Activated T-helper 1 cell treated with anti-CD3 and anti-CD28 coated beads, Interleukin-2, amount 50 U/mL, for 16 hours (primary cell): ENCODE measurements around the gene AP1M2.
"Not testable (repeated sequence)": the region's sequence is repeated elsewhere in the genome, so short reads cannot be mapped to it uniquely, and the experiment has no call there.

Experiments used
- DNase-seq, 2 donors: peaks; one replicate each; pipeline ENCODE4 v3.0.0-alpha.2; 2020; ENCODE audit warnings: low read depth in 1 of 2, low spot score in 1 of 2

The AP1M2 gene

DNA sequence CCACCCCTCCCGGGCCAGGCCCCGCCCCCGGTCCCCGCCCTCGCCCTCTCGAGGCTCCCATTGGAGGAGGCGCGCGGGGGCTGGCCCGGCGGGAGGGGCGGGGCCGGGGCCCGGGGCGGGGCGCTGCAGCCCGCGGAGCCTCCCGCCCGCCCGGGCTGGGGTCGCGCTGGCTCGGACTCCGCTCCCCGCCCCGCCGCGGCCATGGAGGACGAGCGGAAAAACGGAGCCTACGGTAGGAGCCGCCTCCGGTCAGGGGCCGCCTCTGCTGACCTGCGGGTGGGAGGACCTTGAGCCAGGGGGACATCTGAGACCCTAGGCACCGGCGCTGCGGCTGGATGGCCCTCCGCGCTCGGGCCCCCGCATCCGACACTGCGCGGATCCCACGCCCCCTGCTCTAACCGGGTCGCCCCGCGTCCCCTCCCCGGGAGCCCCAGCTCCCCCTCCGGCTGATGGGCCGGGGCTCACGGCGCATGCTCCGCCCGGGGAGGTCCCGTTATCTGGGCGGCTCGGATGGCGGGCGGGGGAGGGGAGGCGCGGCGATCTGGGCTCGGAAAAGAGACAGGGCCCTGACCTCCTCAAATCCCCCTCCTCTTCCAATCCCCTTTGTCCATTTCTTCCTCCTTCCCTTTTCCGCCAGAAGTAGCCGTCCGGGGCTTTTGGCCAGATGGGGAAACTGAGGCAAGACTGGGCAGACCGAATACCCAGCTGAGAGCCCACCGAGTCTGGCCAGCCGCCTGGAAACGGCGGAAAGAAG, 15.4 kb upstream of the AP1M2 start:
- peak; percentile 79 to 82 for DNase-seq

DNA sequence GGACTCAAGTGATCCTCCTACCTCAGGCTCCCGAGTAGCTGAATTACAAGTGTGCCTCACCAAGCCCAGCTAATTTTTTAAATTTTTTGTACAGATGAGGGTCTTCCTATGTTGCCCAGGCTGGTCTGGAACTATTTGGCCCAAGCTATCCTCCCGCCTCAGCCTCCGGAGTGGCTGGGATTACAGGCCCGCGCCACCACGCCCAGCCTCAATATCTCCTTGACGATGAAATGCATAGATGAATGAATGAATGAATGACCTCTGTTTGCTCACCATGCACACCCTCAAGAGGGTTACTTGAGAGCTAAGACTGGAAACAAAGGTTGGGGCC, 14.9 kb upstream of the AP1M2 start:
- no peak for DNase-seq

DNA sequence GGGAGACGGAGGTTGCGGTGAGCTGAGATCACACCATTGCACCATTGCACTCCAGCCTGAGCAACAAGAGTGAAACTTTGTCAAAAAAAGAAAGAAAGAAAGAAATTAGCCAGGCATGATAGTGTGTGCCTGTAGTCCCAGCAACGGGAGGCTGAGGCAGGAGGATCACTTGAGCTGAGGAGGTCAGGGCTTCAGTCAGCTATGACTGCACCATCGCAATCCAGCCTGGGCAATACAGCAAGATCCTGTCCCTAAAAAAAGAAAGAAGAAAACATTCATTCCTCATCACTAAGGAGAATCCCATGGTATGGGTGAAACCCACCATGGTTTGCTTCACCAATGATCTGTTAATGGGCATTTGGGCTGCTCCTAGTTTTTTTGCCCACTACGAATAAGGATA, 13.0 kb upstream of the AP1M2 start:
- no peak for DNase-seq

DNA sequence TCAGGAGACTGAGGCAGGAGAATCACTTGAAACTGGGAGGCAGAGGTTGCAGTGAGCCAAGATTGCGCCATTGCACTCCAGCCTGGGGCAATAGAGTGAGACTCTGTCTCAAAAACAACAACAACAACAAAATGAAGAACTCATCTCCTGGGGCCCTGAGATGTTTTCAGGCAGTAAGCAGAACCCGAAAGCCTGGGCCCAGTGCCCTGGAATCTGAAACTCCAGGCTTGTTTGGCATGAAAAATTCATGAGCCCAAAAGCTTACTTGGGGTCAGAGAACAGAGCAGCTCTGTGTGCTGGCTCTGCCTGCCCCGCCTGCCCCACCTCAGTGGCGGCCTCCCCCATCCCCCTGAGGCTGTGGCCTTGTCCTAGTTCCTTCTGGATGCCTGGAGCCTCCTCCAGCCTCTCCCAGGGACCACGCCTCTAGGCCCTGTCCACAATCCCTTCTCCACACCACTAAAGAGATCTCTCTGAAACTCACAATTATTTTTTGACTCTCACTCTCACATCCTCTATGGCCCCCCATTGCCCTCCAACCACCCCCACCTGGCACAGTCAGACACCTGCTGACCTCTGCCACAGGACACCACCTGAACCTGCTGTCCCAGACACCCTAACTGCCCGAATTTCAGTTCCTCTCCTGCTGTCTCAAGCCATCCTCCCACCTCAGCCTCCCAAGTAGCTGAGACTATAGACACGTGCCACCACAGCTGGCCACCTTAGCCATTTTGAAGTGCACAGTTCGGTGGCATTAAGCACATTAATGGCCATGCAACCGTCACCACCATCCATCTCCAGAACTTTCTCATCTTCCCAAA, 6.9 kb upstream of the AP1M2 start:
- DNase-seq: no peak

DNA sequence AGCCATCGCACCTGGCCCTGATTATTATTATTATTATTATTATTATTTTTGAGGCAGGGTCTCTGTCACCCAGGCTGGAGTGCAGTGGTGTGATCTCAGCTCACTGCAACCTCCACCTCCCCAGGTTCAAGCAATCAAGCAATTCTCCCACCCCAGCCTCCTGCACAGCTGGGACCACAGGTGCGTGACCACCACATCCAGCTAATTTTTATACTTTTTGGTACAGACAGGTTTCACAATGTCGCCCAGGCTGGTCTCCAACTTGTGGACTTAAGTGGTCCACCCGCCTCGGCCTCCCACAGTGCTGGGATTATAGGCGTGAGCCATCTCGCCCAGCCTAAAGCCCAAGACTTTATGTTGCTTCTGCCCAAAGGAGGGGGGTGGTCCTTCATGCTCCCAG, 6.0 kb upstream of the AP1M2 start:
- DNase-seq: no peak

- no peak for DNase-seq
These were observed 683 bp upstream of the AP1M2 start for GRCh38 chr19:10587839-10588150.

DNA sequence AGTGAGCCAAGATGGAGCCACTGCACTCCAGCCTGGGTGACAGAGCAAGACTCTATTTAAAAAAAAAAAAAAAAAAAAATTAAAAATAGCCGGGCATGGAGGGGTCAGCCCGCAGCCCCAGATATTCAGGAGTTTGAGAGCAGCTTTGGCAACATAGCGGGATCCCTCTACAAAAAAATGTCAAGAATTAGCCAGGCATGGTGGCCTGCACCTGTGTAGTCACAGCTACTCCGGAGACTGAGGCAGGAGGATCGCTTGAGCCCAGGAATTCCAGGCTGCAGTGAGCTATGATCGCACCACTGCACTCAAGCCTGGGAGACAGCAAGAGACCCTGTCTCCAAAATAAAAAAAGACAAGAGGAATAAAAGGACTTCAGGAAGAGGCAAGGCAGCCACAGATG, 716 bp downstream of the AP1M2 start:
- DNase-seq: no peak

GRCh38 chr19:10583036-10583776, 3.9 kb downstream of the AP1M2 start:
- DNase-seq: no peak

GRCh38 chr19:10582091-10582490, 5.0 kb downstream of the AP1M2 start:
- DNase-seq: no peak

GRCh38 chr19:10580979-10581631, 6.0 kb downstream of the AP1M2 start:
- peak; percentile 75 to 85 for DNase-seq

DNA sequence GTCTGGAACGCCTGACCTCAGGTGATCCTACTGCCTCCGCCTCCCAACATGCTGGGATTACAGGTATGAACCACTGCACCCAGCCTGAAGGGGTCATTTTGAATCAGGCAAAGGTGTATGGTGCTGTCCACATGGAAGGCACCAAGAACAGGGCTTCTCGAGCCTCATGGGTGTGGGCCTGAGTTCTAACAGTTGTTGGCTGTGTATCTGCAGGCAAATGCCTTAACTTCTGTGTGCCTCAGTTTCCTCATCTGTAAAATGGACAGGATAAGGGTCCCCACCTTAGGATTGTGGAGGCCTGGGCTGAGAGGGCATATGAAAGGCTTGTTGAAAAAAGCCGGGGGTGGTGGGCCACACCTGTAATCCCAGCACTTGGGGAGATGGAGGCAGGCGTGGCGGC, 9.2 kb downstream of the AP1M2 start:
- no peak for DNase-seq

GRCh38 chr19:10575011-10575716, 11.9 kb downstream of the AP1M2 start:
- DNase-seq: no peak

DNA sequence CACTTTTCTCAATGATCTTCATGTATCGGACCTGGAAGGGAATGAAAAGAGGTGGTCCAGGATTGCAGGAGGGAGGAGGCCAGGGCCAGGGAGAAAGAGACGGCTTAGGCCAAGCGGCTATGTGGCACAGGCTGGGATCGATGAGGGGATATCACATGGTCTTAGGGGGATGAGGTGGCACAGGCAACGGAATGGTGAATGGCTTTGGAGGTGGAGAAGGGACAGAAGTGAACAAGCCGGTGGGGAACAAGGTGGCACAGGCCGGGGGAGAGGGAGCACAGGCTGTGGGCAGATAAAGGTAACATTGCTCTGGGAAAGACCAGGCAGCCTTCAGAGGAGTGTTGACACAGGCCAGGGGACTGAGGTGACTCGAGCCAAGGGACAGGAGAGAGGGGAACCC, 12.7 kb downstream of the AP1M2 start:
- DNase-seq: no peak

- DNase-seq: not testable (repeated sequence)
These were observed 13.3 kb downstream of the AP1M2 start for GRCh38 chr19:10573793-10574192.

DNA sequence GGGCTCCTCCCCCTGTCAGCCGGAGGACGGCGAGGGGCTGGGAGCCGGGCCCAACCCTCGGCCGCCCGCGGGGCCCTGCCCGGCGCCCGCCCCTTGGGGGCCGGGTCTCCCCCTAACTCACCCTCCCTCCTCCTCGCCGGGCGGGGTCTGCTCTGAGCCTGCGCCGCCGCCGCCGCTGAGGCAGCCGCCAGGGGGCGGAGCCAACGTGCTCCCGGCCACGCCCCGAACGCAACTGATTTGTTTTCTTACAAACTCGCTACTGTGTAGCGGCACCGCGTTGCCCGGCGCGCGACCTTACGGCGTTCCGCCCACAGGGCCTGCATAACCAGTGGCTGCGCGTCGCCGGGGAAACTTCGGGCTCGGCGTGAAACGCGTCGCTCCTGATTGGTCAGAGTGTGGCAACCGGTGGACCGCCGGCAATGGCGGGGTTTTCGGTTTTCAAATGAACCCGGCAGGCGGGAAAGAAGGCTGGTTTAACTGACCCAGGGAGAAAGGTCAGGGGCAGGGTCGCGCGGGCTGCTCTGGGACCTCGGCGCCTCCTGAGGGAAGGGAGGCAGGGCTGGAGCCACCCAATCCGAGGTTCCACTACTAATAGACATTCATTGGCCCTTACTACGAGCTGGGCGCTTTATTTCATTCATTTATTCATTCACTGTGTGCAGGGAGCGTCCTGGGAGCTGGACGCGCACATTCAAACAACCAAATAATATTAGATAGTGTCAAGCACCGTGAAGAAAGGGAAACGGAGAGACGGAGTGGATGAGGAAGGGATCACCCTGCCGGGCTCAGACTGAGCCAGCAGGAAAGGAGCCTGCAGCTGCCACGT, 18.1 kb downstream of the AP1M2 start, which contains the start of gene CDKN2D:
Gene CDKN2D, minus strand, starts transcription at position 154 of the 826 bp plus-strand sequence. CDS start 326 bp downstream, outside the sequence.
- DNase-seq: peak; percentile 99 to 100

DNA sequence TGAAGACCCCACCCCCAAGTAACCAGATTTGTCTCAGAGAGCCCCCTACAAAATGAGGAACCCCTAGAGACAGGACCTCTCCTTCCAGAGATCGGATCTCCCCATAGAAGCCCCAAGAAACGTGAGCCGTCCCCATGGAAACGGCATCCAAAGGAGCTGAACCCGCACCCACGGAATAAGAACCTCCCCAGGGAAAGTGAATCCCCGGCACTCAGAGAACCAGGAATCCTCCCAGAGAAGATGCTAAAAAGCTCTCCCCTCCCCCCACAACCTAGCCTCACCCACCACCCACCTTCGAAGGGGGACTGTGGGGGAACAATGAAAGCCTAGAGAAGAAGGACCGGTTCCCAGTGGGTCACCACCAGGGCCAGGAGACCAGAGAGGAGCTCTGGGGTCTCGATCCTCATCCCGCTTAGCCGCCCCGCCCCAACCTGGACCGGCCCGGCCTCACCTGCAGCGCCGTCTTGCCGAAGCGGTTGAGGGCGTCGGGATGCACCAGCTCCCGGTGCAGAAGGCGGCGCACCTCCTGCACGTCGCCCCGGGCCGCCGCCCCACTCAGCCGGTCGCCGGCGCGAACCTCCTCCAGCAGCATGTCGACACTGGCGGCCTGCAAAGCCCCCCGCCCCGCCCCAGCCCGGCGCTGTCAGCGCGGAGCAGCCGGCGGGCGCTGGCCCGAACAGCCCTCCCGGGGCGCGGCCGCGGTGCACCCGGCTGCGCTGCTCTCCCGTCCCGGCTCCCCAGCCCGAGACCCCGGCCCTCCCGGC, 18.9 kb downstream of the AP1M2 start:
- peak in 1 of 2 donors; percentile 32 for DNase-seq

DNA sequence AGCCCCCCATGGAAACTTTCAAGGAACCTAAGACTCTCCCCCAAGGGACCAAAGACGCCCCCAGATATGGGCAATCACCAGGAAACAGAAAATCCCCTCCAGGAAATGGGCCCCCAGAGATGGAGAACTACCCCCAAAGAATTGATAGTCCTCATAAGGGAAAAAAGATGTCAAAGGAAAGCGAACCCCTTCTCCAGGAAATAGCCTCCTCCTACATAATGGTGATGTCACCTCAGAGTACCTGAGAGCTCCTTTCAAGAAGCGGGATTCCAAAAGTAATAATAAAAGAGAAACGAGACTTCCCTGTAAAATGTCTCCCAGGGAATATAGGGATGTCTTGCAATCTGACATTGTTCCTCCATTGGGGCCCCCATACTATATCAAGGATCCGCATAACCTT, 19.5 kb downstream of the AP1M2 start:
- no peak for DNase-seq

- DNase-seq: no peak
These were observed 20.3 kb downstream of the AP1M2 start for GRCh38 chr19:10566658-10567410.

DNA sequence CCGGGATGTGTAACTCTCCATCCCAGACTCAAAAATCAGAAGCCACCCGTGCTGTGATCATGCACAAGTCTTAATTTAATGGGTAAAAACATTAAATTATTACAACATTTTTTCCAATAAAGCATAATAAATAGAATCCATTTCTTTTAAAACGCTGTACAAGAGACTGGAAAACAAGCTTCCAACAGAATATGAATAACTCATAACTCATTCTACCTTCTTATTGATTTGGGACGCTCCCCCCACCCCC, 20.8 kb downstream of the AP1M2 start:
- DNase-seq: no peak
